ENCODE results near the gene EID3. TPM values are rescaled to one million over a fixed set of nuclear protein-coding genes. Genes with fewer than 3 reads are reported as not detected.
A peak's percentile ranks its signal among the peaks of the same experiment; 100 is the strongest.

The EID3 gene
- total and polyA plus RNA-seq, 4 donors = 2.1 to 8.6 (median 7.6) TPM

DNA sequence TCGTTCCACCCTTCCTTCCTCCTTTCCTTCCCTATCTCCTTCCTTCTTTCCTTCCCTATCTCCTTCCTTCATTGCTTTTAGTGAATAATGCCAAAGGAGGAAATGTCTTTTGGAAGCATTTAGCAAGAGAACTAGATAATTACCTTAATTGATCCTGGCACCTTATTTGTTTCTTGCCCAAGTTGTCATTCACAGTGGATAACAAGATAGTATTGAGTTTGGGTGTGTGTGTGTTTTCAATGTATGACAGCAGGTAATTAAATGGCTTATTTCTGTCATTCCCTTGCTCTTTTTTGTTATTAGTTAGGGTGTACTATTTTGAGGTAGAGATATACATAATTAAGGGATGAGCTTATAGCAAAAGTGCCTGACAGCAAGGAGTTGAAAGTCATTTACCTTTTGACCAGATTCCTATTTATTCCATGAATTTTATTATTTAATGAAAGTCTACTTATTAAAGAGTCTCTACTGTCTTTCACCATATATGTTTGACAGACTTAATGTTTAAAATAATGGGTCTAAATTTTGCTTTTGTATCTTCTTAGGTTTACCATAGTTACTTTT lies 30.2 kb downstream of the EID3 start:
- DNase-seq = no peak
- no peak overlapping the region for H3K4me3 ChIP-seq (ENCODE audit: low read length in 2 of 2)
- intact Hi-C loops (cut with DNase I) = no loop called here
- H3K36me3 ChIP-seq (ENCODE audit: control insufficient read depth in 1 of 2, insufficient read depth in 2 of 2, low read length in 1 of 2) = peaks cover 0 to 6% of the 10 kb centered on the region in 2 donors
- no peaks in the 10 kb centered on the region for H3K9me3 ChIP-seq (ENCODE audit: control insufficient read depth, low read length)
- H3K27ac ChIP-seq (ENCODE audit: low read depth in 1 of 2, low read length in 2 of 2) = no peak overlapping the region
- no peaks in the 10 kb centered on the region for H3K4me1 ChIP-seq (ENCODE audit: control insufficient read depth in 1 of 2, insufficient read depth in 2 of 2, low read length in 2 of 2)
- no peak for ATAC-seq (ENCODE audit: low FRiP score)
- H3K27me3 ChIP-seq (ENCODE audit: control insufficient read depth in 1 of 2, insufficient read depth in 2 of 2, low read length in 1 of 2) = no peaks in the 10 kb centered on the region
- WGBS, 2 donors = 67% methylated on average over 1 of the region's 1 CpG

DNA sequence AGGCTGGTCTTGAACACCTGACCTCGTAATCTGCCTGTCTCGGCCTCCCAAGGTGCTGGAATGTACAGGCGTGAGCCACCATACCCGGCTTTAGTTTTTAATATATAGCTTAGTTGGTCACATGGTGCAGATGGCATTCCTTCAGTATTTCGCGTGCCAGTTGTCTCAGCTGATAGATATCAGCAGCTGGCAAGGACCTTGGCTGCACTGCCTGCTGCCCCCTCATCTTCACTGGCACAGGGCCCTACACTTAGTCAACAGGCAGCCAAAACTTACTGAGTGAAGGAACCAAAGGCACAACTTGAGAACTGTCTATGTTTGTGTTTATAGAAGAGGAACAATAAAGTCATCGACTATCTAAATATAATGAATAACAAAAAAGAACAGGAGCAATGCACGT lies 31.0 kb downstream of the EID3 start:
- H3K27me3 ChIP-seq (ENCODE audit: control insufficient read depth in 1 of 2, insufficient read depth in 2 of 2, low read length in 1 of 2) = no peaks in the 10 kb centered on the region
- DNase-seq (no peak), ATAC-seq (ENCODE audit: low FRiP score) (no peak)
- H3K4me1 ChIP-seq (ENCODE audit: control insufficient read depth in 1 of 2, insufficient read depth in 2 of 2, low read length in 2 of 2) = peaks cover 0 to under 1% of the 10 kb centered on the region in 2 donors
- WGBS, 2 donors = 36 to 40% methylated on average over 8 of the region's 8 CpGs
- intact Hi-C loops (cut with DNase I) = no loop called here
- H3K27ac ChIP-seq (ENCODE audit: low read depth in 1 of 2, low read length in 2 of 2) = peak overlapping the region in 1 of 2 donors; percentile 25
- peaks cover 2 to 8% of the 10 kb centered on the region in 2 donors for H3K36me3 ChIP-seq (ENCODE audit: control insufficient read depth in 1 of 2, insufficient read depth in 2 of 2, low read length in 1 of 2)
- no peak overlapping the region for H3K4me3 ChIP-seq (ENCODE audit: low read length in 2 of 2)
- H3K9me3 ChIP-seq (ENCODE audit: control insufficient read depth, low read length) = no peaks in the 10 kb centered on the region

DNA sequence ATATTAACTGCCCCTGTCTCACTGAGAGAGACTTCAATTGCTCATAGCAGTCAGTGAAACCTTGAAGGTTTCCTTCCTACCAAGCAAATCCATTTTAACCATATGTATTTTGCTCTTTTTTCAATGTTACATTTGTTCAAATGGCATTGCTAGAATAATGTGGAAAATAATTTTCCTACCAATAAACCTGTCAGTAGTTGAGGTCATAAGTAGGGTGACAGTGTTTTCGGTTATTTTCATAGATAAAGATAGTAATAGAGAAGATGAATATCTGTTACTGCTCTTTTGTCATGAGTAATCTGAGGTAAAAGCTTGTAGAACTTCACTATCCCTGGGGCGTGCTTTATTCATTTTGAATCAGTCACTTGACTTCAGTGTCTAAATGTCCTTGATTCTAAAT lies 32.6 kb downstream of the EID3 start:
- intact Hi-C loops (cut with DNase I) = no loop called here
- no peak for ATAC-seq (ENCODE audit: low FRiP score)
- WGBS, 2 donors = 86 to 91% methylated on average over 2 of the region's 2 CpGs

DNA sequence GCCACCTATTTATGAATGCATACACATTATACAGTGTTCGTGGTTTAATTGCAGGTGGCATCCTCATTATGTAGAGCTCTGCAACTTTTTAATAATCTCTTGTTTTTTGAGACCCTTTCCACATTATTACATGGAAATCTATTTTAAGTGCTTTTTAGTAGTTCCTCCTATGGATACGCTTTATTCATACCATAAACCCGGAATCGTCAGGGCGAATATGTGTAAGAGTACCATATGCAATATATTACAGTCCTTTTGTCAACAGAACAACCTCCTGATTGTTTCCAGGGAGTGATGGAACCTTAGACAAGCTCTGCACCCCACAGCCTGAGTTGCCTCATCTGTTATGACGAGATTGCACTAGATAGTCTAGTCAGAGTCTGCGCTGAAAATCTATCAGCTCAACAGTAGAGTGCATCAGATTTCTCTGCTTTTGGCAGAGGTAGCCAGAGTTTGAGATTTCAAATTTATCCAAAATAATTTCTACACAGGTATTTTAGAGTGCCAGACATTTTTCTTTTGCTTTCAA lies 33.6 kb downstream of the EID3 start:
- Histone ChIP-seq H3K9me3 (ENCODE audit: control insufficient read depth, low read length) (no peaks in the 10 kb centered on the region), H3K4me1 (ENCODE audit: control insufficient read depth in 1 of 2, insufficient read depth in 2 of 2, low read length in 2 of 2) (peaks cover 4 to 14% of the 10 kb centered on the region in 2 donors), H3K36me3 (ENCODE audit: control insufficient read depth in 1 of 2, insufficient read depth in 2 of 2, low read length in 1 of 2) (peaks cover 2 to 10% of the 10 kb centered on the region in 2 donors), H3K27ac (ENCODE audit: low read depth in 1 of 2, low read length in 2 of 2) (no peak overlapping the region), H3K4me3 (ENCODE audit: low read length in 2 of 2) (no peak overlapping the region), H3K27me3 (ENCODE audit: control insufficient read depth in 1 of 2, insufficient read depth in 2 of 2, low read length in 1 of 2) (no peaks in the 10 kb centered on the region)
- intact Hi-C loops (cut with DNase I) = no loop called here
- DNase-seq (no peak), ATAC-seq (ENCODE audit: low FRiP score) (no peak)
- 69 to 88% methylated on average over 7 of the region's 7 CpGs for WGBS, 2 donors

More for the DNA sequence above, 32.6 kb downstream of the EID3 start:
- DNase-seq = no peak
- Histone ChIP-seq H3K4me1 (ENCODE audit: control insufficient read depth in 1 of 2, insufficient read depth in 2 of 2, low read length in 2 of 2) (peaks cover 4 to 13% of the 10 kb centered on the region in 2 donors), H3K36me3 (ENCODE audit: control insufficient read depth in 1 of 2, insufficient read depth in 2 of 2, low read length in 1 of 2) (peaks cover 2 to 10% of the 10 kb centered on the region in 2 donors), H3K27ac (ENCODE audit: low read depth in 1 of 2, low read length in 2 of 2) (no peak overlapping the region), H3K4me3 (ENCODE audit: low read length in 2 of 2) (no peak overlapping the region), H3K27me3 (ENCODE audit: control insufficient read depth in 1 of 2, insufficient read depth in 2 of 2, low read length in 1 of 2) (no peaks in the 10 kb centered on the region), H3K9me3 (ENCODE audit: control insufficient read depth, low read length) (no peaks in the 10 kb centered on the region)

DNA sequence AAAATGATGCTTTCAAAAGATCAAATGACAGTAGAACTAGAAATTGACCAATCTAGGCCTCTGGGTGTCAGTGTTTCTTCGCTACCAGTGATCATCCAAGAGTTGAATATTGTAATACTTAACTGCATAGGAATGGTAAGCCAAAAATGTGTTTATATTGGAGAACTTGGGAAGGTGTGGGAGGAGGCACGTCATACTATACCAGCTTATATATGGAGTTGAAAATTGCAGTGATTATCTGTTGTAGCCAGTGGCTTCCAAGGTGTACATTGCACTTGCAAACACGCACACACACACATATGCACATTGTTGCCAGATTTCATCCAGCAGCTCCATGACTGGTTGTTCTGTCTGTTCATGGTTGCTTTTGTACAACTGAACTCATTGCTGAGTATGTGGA lies 36.1 kb downstream of the EID3 start:
- H3K9me3 ChIP-seq (ENCODE audit: control insufficient read depth, low read length) = no peaks in the 10 kb centered on the region
- H3K4me1 ChIP-seq (ENCODE audit: control insufficient read depth in 1 of 2, insufficient read depth in 2 of 2, low read length in 2 of 2) = peaks cover 4 to 14% of the 10 kb centered on the region in 2 donors
- DNase-seq (no peak), ATAC-seq (ENCODE audit: low FRiP score) (peak; percentile 45)
- no peaks in the 10 kb centered on the region for H3K27me3 ChIP-seq (ENCODE audit: control insufficient read depth in 1 of 2, insufficient read depth in 2 of 2, low read length in 1 of 2)
- peaks cover 2 to 8% of the 10 kb centered on the region in 2 donors for H3K36me3 ChIP-seq (ENCODE audit: control insufficient read depth in 1 of 2, insufficient read depth in 2 of 2, low read length in 1 of 2)
- 14 to 18% methylated on average over 3 of the region's 3 CpGs for WGBS, 2 donors
- intact Hi-C loops (cut with DNase I) = loop anchor here (5.0 kb wide), 2 partner anchors 32 to 37 kb away; partner anchors contain the start of gene EID3 (in 1 of the 2)
- no peak overlapping the region for H3K4me3 ChIP-seq (ENCODE audit: low read length in 2 of 2)
- peak overlapping the region; percentile 54 to 60 for H3K27ac ChIP-seq (ENCODE audit: low read depth in 1 of 2, low read length in 2 of 2)

DNA sequence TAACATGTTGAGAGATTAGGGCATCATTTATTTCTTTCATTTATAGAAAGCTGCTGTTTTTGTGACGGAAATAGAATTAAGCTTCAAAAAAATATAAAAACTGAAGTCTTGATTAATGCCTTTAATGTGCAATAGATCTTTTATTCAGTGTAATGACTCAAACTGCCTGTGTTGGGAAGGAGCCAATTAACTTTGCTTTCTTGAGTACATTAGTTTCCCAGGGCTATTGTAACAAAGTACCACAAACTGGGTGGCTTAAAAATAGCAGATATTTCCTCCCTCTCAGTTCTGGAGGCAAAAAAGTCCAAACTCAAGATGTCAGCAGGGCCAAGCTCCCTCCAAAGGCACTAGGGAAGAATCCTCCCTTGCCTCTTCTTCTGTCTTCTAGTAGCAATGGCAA lies 36.6 kb downstream of the EID3 start:
- Histone ChIP-seq H3K4me3 (ENCODE audit: low read length in 2 of 2) (no peak overlapping the region), H3K9me3 (ENCODE audit: control insufficient read depth, low read length) (no peaks in the 10 kb centered on the region), H3K36me3 (ENCODE audit: control insufficient read depth in 1 of 2, insufficient read depth in 2 of 2, low read length in 1 of 2) (peaks cover 2 to 8% of the 10 kb centered on the region in 2 donors), H3K27me3 (ENCODE audit: control insufficient read depth in 1 of 2, insufficient read depth in 2 of 2, low read length in 1 of 2) (no peaks in the 10 kb centered on the region), H3K4me1 (ENCODE audit: control insufficient read depth in 1 of 2, insufficient read depth in 2 of 2, low read length in 2 of 2) (peaks cover 4 to 14% of the 10 kb centered on the region in 2 donors), H3K27ac (ENCODE audit: low read depth in 1 of 2, low read length in 2 of 2) (peak overlapping the region; percentile 60 to 80)
- DNase-seq (no peak), ATAC-seq (ENCODE audit: low FRiP score) (peak; percentile 60)
- 2 to 7% methylated on average over 1 of the region's 1 CpG for WGBS, 2 donors
- intact Hi-C loops (cut with DNase I) = loop anchor here (5.0 kb wide), 2 partner anchors 33 to 38 kb away; partner anchors contain the start of gene EID3 (in 1 of the 2)

DNA sequence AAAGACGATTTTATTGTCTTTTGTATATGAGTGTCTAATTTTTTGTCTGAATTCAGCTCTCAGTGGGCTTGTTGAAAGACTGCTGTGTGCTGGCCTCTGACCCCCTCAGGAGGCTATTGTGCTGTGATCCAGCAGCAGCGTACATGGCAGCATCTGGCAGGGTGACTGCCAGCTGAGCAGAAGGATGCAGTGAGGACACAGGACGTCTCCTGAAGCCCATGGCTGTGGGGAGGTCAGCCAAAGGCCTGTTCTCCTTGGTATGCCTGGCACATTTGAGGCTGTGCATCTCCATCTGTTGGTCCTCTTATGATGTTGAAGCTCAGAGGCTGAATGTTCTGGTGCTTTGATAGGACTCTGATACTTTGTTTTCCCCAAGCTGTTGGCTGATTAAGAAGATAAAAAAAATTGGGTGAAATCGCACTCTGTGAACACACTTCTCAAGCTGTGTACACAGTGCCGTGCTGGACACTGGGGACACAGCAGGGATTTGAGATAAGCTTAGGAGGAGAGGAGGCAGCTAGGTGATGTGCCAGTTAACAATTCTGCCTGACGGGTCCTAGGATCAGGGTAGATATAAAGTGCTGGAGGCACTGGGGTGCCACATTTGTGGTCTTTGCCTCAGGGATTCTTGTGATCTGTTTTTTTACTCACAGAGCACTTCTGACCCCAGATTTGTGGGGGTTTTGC lies 37.5 kb downstream of the EID3 start:
- no peaks in the 10 kb centered on the region for H3K27me3 ChIP-seq (ENCODE audit: control insufficient read depth in 1 of 2, insufficient read depth in 2 of 2, low read length in 1 of 2)
- DNase-seq (no peak), ATAC-seq (ENCODE audit: low FRiP score) (peak; percentile 44)
- no peak overlapping the region for H3K4me3 ChIP-seq (ENCODE audit: low read length in 2 of 2)
- H3K4me1 ChIP-seq (ENCODE audit: control insufficient read depth in 1 of 2, insufficient read depth in 2 of 2, low read length in 2 of 2) = peaks cover 4 to 14% of the 10 kb centered on the region in 2 donors
- no peaks in the 10 kb centered on the region for H3K9me3 ChIP-seq (ENCODE audit: control insufficient read depth, low read length)
- H3K27ac ChIP-seq (ENCODE audit: low read depth in 1 of 2, low read length in 2 of 2) = peak overlapping the region in 1 of 2 donors; percentile 69
- WGBS, 2 donors = 17 to 19% methylated on average over 6 of the region's 6 CpGs
- intact Hi-C loops (cut with DNase I) = loop anchor here (5.0 kb wide), 2 partner anchors 34 to 39 kb away; partner anchors contain the start of gene EID3 (in 1 of the 2)
- peaks cover 2 to 8% of the 10 kb centered on the region in 2 donors for H3K36me3 ChIP-seq (ENCODE audit: control insufficient read depth in 1 of 2, insufficient read depth in 2 of 2, low read length in 1 of 2)

DNA sequence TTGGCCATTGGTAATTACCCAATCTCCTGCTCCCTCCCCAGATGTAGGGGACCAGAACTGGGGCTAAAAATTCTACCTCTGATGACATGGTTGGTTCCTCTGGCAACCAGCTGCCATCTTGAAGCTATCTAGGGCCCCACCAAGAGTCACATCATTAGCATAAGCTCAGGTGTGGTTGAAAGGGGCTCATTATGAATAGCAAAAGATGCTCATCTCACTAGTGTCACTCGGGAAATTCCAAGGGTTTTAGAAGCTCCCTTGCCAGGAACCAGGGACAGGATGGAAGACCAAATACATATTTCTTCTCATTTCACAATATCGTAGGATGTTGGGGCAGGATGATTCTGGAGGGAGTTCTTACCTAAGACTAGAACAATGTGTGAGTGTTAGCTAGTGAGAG lies 38.6 kb downstream of the EID3 start:
- H3K4me3 ChIP-seq (ENCODE audit: low read length in 2 of 2) = no peak overlapping the region
- H3K4me1 ChIP-seq (ENCODE audit: control insufficient read depth in 1 of 2, insufficient read depth in 2 of 2, low read length in 2 of 2) = peaks cover 4 to 14% of the 10 kb centered on the region in 2 donors
- peak overlapping the region in 1 of 2 donors; percentile 73 for H3K27ac ChIP-seq (ENCODE audit: low read depth in 1 of 2, low read length in 2 of 2)
- no peaks in the 10 kb centered on the region for H3K27me3 ChIP-seq (ENCODE audit: control insufficient read depth in 1 of 2, insufficient read depth in 2 of 2, low read length in 1 of 2)
- H3K36me3 ChIP-seq (ENCODE audit: control insufficient read depth in 1 of 2, insufficient read depth in 2 of 2, low read length in 1 of 2) = peaks cover 2 to 7% of the 10 kb centered on the region in 2 donors
- DNase-seq (no peak), ATAC-seq (ENCODE audit: low FRiP score) (no peak)
- intact Hi-C loops (cut with DNase I) = loop anchor here (5.0 kb wide), 2 partner anchors 35 to 40 kb away; partner anchors contain the start of gene EID3 (in 1 of the 2)
- WGBS, 2 donors = 91 to 94% methylated on average over 2 of the region's 2 CpGs
- no peaks in the 10 kb centered on the region for H3K9me3 ChIP-seq (ENCODE audit: control insufficient read depth, low read length)

All from aorta (tissue), 5 donors.